CD4-positive, alpha-beta memory T cell (primary cell): ENCODE data around the gene SLC25A45. TPM values are rescaled to one million over a fixed set of nuclear protein-coding genes. Genes with fewer than 3 reads are reported as not detected.

Source experiments
- CTCF ChIA-PET: fragments of 350-600 bp; sonication (Branson Sonifier 250); formaldehyde crosslinking; loops from one replicate; lab custom pipeline; 2021; ENCODE audit warnings: inconsistent platforms; ENCODE audit not compliant: partially characterized antibody; lab: Charles Lee
- POLR2A ChIA-PET: fragments of 350-600 bp; sonication (Branson Sonifier 250); formaldehyde crosslinking; loops from one replicate; lab custom pipeline; 2021; ENCODE audit not compliant: partially characterized antibody; lab: Charles Lee
- DNase-seq, 5 donors: peaks; one replicate each; pipeline versions ENCODE4 v3.0.0 to v3.0.0-alpha.2; 2020 to 2022; ENCODE audit warnings: mixed read lengths in 1 of 5
- H3K27ac ChIP-seq: one replicate; pipeline ENCODE4 v1.7.0; 2013; ENCODE audit warnings: low read depth, low read length
- H3K27me3 ChIP-seq: 2 replicates; pipeline ENCODE4 v1.7.0; 2013; ENCODE audit warnings: mild to moderate bottlenecking, low read length, moderate library complexity; ENCODE audit not compliant: insufficient read depth
- H3K36me3 ChIP-seq: 2 replicates; pipeline ENCODE4 v1.7.0; 2013; ENCODE audit warnings: mild to moderate bottlenecking, low read length, moderate library complexity; ENCODE audit not compliant: insufficient read depth
- H3K4me1 ChIP-seq: 2 replicates; pipeline ENCODE4 v1.7.0; 2013; ENCODE audit warnings: mild to moderate bottlenecking, low read length, moderate library complexity; ENCODE audit not compliant: insufficient read depth
- H3K4me3 ChIP-seq, 2 donors: one replicate each; pipeline ENCODE4 v1.7.0; 2013; ENCODE audit warnings: low read length in 2 of 2, mild to moderate bottlenecking in 1 of 2
- H3K9me3 ChIP-seq, 2 donors: one replicate each; pipeline ENCODE4 v1.7.0; 2013; ENCODE audit warnings: low read length in 2 of 2, control low read depth in 1 of 2; ENCODE audit not compliant: control insufficient read depth in 1 of 2
- H3K27ac Mint-ChIP-seq, 7 donors: one replicate each; pipeline ENCODE4 v1.8.0; 2020 to 2021; ENCODE audit warnings: mixed read lengths in 7 of 7, mild to moderate bottlenecking in 6 of 7, inconsistent platforms in 3 of 7, moderate library complexity in 3 of 7
- H3K27me3 Mint-ChIP-seq, 2 donors: one replicate each; pipeline ENCODE4 v1.8.0; 2020 to 2021; ENCODE audit warnings: mixed read lengths in 2 of 2
- H3K36me3 Mint-ChIP-seq, 2 donors: one replicate each; pipeline ENCODE4 v1.8.0; 2020 to 2021; ENCODE audit warnings: mixed read lengths in 2 of 2, inconsistent platforms in 1 of 2, mild to moderate bottlenecking in 1 of 2
- H3K4me1 Mint-ChIP-seq, 4 donors: one replicate each; pipeline ENCODE4 v1.8.0; 2020 to 2021; ENCODE audit warnings: mixed read lengths in 4 of 4, mild to moderate bottlenecking in 1 of 4
- H3K4me3 Mint-ChIP-seq, 8 donors: one replicate each; pipeline ENCODE4 v1.8.0; 2020 to 2021; ENCODE audit warnings: mixed read lengths in 8 of 8, mild to moderate bottlenecking in 7 of 8, moderate library complexity in 6 of 8, inconsistent platforms in 3 of 8
- H3K9me3 Mint-ChIP-seq, 8 donors: one replicate each; pipeline ENCODE4 v1.8.0; 2020 to 2021; ENCODE audit warnings: mixed read lengths in 8 of 8, mild to moderate bottlenecking in 5 of 8, inconsistent platforms in 3 of 8, moderate library complexity in 1 of 8
- intact Hi-C: fragments of 100-400 bp; cut with micrococcal nuclease; formaldehyde crosslinking; loops from one replicate; pipeline ENCODE4 v1.15.1; 2023
- polyA plus RNA-seq, 2 donors: library from polyadenylated mRNA; unstranded; fragments of 300-500 nt; fragmentation: Illumina TruSeq; gene quantifications; one replicate each; pipeline ENCODE4 v1.2.3, GENCODE V29; 2021
- total RNA-seq, 2 experiments: library from RNA; stranded (reverse); gene quantifications; one replicate each; pipeline ENCODE4 v1.2.3, GENCODE V29; 2021

Gene SLC25A45
- total and polyA plus RNA-seq, 4 experiments from 2014 or later, result 7.2 to 24.2 (median 16.0) TPM

DNA sequence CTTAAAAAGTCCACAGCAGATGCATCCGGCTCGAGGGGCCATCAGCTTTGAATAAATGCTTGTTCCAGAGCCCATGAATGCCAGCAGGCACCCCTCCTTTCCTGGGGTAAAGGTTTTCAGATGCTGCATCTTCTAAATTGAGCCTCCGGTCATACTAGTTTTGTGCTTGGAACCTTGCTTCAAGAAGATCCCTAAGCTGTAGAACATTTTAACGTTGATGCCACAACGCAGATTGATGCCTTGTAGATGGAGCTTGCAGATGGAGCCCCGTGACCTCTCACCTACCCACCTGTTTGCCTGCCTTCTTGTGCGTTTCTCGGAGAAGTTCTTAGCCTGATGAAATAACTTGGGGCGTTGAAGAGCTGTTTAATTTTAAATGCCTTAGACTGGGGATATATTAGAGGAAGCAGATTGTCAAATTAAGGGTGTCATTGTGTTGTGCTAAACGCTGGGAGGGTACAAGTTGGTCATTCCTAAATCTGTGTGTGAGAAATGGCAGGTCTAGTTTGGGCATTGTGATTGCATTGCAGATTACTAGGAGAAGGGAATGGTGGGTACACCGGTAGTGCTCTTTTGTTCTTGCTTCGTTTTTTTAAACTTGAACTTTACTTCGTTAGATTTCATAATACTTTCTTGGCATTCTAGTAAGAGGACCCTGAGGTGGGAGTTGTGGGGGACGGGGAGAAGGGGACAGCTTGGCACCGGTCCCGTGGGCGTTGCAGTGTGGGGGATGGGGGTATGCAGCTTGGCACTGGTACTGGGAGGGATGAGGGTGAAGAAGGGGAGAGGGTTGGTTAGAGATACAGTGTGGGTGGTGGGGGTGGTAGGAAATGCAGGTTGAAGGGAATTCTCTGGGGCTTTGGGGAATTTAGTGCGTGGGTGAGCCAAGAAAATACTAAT, 42.0 kb upstream of the SLC25A45 start:
- peaks cover 58 to 59% of the 10 kb centered on the region in 2 donors for H3K36me3 Mint-ChIP-seq
- POLR2A ChIA-PET, result interaction anchor here (0.6 to 22.2 kb wide), 28 partner anchors 7 to 680 kb away, joined by 3 to 3839 read pairs (median 8); partner anchors contain the start of genes CCDC85B, DPF2, EHBP1L1 and FAM89B
- Histone ChIP-seq H3K9me3 (no peaks in the 10 kb centered on the region), H3K36me3 (peaks cover 19% of the 10 kb centered on the region), H3K27ac (peak overlapping the region; percentile 98), H3K4me1 (peaks cover 50% of the 10 kb centered on the region), H3K4me3 (peak overlapping the region; percentile 95 to 99), H3K27me3 (no peaks in the 10 kb centered on the region)
- peaks cover 37 to 83% (median 44%) of the 10 kb centered on the region in 4 donors for H3K4me1 Mint-ChIP-seq
- H3K4me3 Mint-ChIP-seq, result peak overlapping the region; percentile 92 to 97 (median 95)
- H3K9me3 Mint-ChIP-seq, result peaks cover 0 to 9% (median 2%) of the 10 kb centered on the region in 8 donors
- intact Hi-C loops, result loop anchor here (1.0 to 5.0 kb wide), 3 partner anchors 8 to 148 kb away; partner anchors contain the start of genes FAM89B and ZNRD2
- CTCF ChIA-PET, result interaction anchor here (0.9 to 12.6 kb wide), 10 partner anchors 8 to 85 kb away, joined by 3 to 192 read pairs (median 4); partner anchors contain the start of gene MALAT1
- peak; percentile 44 to 69 (median 56) for DNase-seq
- H3K27me3 Mint-ChIP-seq, result peaks cover 0 to 4% of the 10 kb centered on the region in 2 donors
- peak overlapping the region; percentile 93 to 100 (median 97) for H3K27ac Mint-ChIP-seq

DNA sequence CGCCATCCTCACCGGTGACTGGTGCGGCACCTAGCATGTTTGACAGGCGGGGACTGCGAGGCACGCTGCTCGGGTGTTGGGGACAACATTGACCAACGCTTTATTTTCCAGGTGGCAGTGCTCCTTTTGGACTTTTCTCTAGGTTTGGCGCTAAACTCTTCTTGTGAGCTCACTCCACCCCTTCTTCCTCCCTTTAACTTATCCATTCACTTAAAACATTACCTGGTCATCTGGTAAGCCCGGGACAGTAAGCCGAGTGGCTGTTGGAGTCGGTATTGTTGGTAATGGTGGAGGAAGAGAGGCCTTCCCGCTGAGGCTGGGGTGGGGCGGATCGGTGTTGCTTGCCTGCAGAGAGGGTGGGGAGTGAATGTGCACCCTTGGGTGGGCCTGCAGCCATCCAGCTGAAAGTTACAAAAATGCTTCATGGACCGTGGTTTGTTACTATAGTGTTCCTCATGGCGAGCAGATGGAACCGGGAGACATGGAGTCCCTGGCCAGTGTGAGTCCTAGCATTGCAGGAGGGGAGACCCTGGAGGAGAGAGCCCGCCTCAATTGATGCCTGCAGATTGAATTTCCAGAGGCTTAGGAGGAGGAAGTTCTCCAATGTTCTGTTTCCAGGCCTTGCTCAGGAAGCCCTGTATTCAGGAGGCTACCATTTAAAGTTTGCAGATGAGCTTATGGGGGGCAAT, 41.2 kb upstream of the SLC25A45 start:
- Histone ChIP-seq H3K36me3 (peaks cover 19% of the 10 kb centered on the region), H3K4me3 (peak overlapping the region; percentile 95 to 99), H3K4me1 (peaks cover 50% of the 10 kb centered on the region), H3K9me3 (no peaks in the 10 kb centered on the region), H3K27me3 (no peaks in the 10 kb centered on the region), H3K27ac (peak overlapping the region; percentile 98)
- POLR2A ChIA-PET, result interaction anchor here (1.1 to 22.2 kb wide), 29 partner anchors 6 to 645 kb away, joined by 3 to 3839 read pairs (median 8); partner anchors contain the start of genes CCDC85B, EHBP1L1, FAM89B and FRMD8
- Mint-ChIP-seq H3K4me1 (peaks cover 36 to 83% (median 44%) of the 10 kb centered on the region in 4 donors), H3K4me3 (peak overlapping the region; percentile 92 to 97 (median 95)), H3K9me3 (peaks cover 0 to 10% (median 2%) of the 10 kb centered on the region in 8 donors), H3K27ac (peak overlapping the region; percentile 93 to 100 (median 97)), H3K36me3 (peaks cover 58 to 59% of the 10 kb centered on the region in 2 donors), H3K27me3 (peaks cover 0 to 4% of the 10 kb centered on the region in 2 donors)
- intact Hi-C loops, result no loop called here
- CTCF ChIA-PET, result interaction anchor here (0.9 to 12.6 kb wide), 10 partner anchors 9 to 86 kb away, joined by 3 to 192 read pairs (median 4); partner anchors contain the start of gene MALAT1
- DNase-seq, result peak; percentile 22 to 59 (median 28)

DNA sequence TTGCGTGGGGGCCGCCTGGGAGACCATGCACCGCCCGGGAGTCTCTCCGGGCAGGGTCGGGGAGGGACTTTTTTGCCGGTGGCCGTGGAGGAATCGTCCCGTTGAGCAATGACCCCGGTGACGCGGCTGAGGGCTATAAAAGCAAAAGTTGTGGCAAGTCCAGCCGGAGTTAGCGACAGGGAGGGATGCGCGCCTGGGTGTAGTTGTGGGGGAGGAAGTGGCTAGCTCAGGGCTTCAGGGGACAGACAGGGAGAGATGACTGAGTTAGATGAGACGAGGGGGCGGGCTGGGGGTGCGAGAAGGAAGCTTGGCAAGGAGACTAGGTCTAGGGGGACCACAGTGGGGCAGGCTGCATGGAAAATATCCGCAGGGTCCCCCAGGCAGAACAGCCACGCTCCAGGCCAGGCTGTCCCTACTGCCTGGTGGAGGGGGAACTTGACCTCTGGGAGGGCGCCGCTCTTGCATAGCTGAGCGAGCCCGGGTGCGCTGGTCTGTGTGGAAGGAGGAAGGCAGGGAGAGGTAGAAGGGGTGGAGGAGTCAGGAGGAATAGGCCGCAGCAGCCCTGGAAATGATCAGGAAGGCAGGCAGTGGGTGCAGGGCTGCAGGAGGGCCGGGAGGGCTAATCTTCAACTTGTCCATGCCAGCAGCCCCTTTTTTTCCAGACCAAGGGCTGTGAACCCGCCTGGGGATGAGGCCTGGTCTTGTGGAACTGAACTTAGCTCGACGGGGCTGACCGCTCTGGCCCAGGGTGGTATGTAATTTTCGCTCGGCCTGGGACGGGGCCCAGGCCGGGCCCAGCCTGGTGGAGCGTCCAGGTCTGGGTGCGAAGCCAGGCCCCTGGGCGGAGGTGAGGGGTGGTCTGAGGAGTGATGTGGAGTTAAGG, 40.4 kb upstream of the SLC25A45 start, which contains the start of gene NEAT1:
Gene NEAT1 (plus strand): TSS at position 166 of the 883 bp plus-strand sequence.
- peaks cover 0 to 10% (median 2%) of the 10 kb centered on the region in 8 donors for H3K9me3 Mint-ChIP-seq
- peak within 1 kb of the TSS; percentile 92 to 97 (median 95) for H3K4me3 Mint-ChIP-seq
- ChIA-PET POLR2A (interaction anchor here (0.7 to 22.2 kb wide), 35 partner anchors 4 to 866 kb away, joined by 3 to 3839 read pairs (median 6); partner anchors contain the start of genes CFL1, EHBP1L1, FAM89B and FRMD8), CTCF (interaction anchor here (1.3 to 12.6 kb wide), 5 partner anchors 8 to 77 kb away, joined by 3 to 192 read pairs (median 6); partner anchors contain the start of gene MALAT1)
- peaks cover 53% of the 10 kb centered on the region in 2 donors for H3K36me3 Mint-ChIP-seq
- H3K4me3 ChIP-seq, result peak within 1 kb of the TSS; percentile 95 to 99
- intact Hi-C loops, result no loop called here
- no peaks in the 10 kb centered on the region for H3K27me3 ChIP-seq
- H3K36me3 ChIP-seq, result peaks cover 19% of the 10 kb centered on the region
- peaks cover 0 to 4% of the 10 kb centered on the region in 2 donors for H3K27me3 Mint-ChIP-seq
- no peaks in the 10 kb centered on the region for H3K9me3 ChIP-seq
- peaks cover 50% of the 10 kb centered on the region for H3K4me1 ChIP-seq
- DNase-seq, result peak; percentile 87 to 88 (median 87)
- peak within 1 kb of the TSS; percentile 98 for H3K27ac ChIP-seq
- peaks cover 32 to 83% (median 40%) of the 10 kb centered on the region in 4 donors for H3K4me1 Mint-ChIP-seq
- peak within 1 kb of the TSS; percentile 93 to 100 (median 97) for H3K27ac Mint-ChIP-seq

DNA sequence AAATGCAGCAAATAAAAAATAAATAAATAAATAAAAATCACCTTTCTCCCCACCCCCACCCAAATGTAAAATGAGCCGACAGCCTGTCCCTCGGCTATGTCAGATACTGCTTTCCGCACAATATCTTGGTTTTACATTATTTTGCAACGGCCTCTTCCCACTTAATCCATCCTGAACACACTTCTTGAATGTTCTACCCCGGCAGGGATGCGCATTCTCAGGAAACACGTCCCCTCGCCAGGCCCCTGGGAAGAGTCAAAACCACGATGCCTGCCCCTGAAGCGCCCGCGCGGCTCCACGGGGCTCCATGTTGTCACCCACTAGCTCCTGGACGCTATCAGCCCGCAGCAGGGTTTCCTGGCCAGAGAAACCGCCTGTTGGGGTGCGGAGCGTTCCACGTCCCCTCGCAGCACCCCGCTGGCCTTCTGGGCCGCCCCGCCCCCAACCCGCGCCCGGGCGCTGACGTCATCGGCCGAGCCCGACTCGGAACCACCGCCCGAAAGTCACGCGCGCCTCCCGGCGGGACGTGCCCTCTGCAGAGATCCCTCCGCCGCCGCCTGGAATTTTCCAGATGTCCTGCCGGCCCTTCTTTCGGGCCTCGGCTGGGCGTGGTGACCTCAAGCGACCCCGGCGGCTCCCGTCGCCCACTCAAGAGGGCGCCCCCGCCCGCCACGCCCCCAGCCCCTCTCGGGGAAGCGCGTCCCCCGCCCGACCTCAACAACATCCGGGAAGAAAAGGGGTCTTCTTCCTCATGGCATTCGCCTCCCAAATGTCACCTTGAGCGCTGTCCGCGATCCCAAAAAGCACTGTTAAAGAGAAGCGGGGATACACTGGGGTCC, 39.6 kb upstream of the SLC25A45 start:
- peak; percentile 81 to 86 (median 82) for DNase-seq
- Histone ChIP-seq H3K4me3 (peak overlapping the region; percentile 95 to 99), H3K36me3 (peaks cover 19% of the 10 kb centered on the region), H3K4me1 (peaks cover 50% of the 10 kb centered on the region), H3K27me3 (no peaks in the 10 kb centered on the region), H3K9me3 (no peaks in the 10 kb centered on the region), H3K27ac (peak overlapping the region; percentile 98)
- Mint-ChIP-seq H3K27ac (peak overlapping the region; percentile 93 to 100 (median 97)), H3K9me3 (peaks cover 0 to 10% (median 2%) of the 10 kb centered on the region in 8 donors), H3K27me3 (peaks cover 0 to 4% of the 10 kb centered on the region in 2 donors), H3K4me1 (peaks cover 28 to 83% (median 40%) of the 10 kb centered on the region in 4 donors), H3K36me3 (peaks cover 45 to 52% of the 10 kb centered on the region in 2 donors), H3K4me3 (peak overlapping the region; percentile 92 to 97 (median 95))
- intact Hi-C loops, result loop anchor here (1.0 kb wide), 1 partner anchor 8 kb away; no protein-coding TSS in a partner anchor
- ChIA-PET CTCF (interaction anchor here (1.5 to 12.6 kb wide), 3 partner anchors 11 to 77 kb away, joined by 4 to 192 read pairs (median 28); partner anchors contain the start of gene MALAT1), POLR2A (interaction anchor here (0.6 to 22.2 kb wide), 29 partner anchors 4 to 867 kb away, joined by 3 to 3839 read pairs (median 7); partner anchors contain the start of genes CFL1, EHBP1L1, FAM89B and FRMD8)

DNA sequence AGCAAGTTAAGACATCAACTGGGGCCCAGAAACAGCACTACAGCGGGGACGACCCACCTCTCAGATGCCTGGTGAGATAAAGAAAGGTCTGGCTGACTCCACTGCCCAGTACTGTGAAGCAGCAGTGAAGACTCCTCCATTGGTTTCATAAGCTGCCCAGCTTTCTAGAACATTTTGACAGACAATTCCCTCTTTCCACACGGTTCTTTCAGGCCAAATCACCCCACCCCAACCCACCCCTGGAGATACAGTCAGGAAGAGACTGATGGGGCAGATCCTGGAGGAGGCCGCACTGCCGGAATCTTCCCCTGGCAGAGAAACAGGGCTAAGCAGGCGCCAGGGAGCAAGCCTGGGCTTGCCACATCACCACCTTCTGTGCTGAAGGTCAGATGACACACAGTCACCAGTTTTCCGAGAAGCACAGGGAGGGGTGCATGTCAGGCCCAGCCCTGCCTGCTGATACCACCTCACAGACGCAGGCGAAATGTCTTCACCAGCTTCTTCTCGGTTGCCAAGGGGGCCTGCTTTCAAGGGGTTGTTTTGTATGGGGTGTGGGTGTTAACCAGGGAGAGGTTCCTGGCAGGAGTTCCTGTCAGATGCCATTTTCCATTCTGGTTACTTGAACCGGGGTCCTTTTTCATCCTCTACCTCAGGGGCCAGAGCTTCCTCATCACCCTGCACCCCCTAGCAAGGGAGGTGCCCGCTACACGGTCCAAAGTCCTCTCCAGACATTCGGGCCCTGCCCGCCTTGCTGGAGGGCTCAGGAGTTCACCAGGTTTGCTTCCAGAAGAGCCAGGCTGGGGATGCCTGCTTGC, 38.7 kb upstream of the SLC25A45 start:
- peak overlapping the region; percentile 92 to 97 (median 95) for H3K4me3 Mint-ChIP-seq
- POLR2A ChIA-PET, result interaction anchor here (1.0 to 22.2 kb wide), 16 partner anchors 5 to 231 kb away, joined by 4 to 3839 read pairs (median 30); partner anchors contain the start of genes FAM89B, FRMD8, MALAT1 and MAP3K11

More for the DNA sequence above, 38.7 kb upstream of the SLC25A45 start:
- Histone ChIP-seq H3K27ac (peak overlapping the region; percentile 98), H3K9me3 (no peaks in the 10 kb centered on the region), H3K4me1 (peaks cover 50% of the 10 kb centered on the region), H3K4me3 (peak overlapping the region; percentile 50 to 95), H3K36me3 (peaks cover 12% of the 10 kb centered on the region), H3K27me3 (no peaks in the 10 kb centered on the region)
- H3K36me3 Mint-ChIP-seq, result peaks cover 36 to 44% of the 10 kb centered on the region in 2 donors
- DNase-seq, result peak; percentile 83 to 96 (median 88)
- H3K4me1 Mint-ChIP-seq, result peaks cover 27 to 83% (median 38%) of the 10 kb centered on the region in 4 donors
- peaks cover 0 to 10% (median 2%) of the 10 kb centered on the region in 8 donors for H3K9me3 Mint-ChIP-seq
- H3K27ac Mint-ChIP-seq, result peak overlapping the region; percentile 93 to 100 (median 97)
- H3K27me3 Mint-ChIP-seq, result peaks cover 0 to 4% of the 10 kb centered on the region in 2 donors
- intact Hi-C loops, result loop anchor here (1.0 kb wide), 1 partner anchor 9 kb away; no protein-coding TSS in a partner anchor
- CTCF ChIA-PET, result interaction anchor here (1.0 to 12.6 kb wide), 8 partner anchors 11 to 100 kb away, joined by 3 to 192 read pairs (median 10); partner anchors contain the start of genes MALAT1 and SLC25A45
